ENCODE measurements around the gene RNF111. TPM values are rescaled to one million over a fixed set of nuclear protein-coding genes. Genes with fewer than 3 reads are reported as not detected.

Gene RNF111
- total RNA-seq, 4 donors from 2014 or later, result 16.1 to 93.1 (median 25.3) TPM

- intact Hi-C loops (cut with DNase I; ENCODE audit: low total_unique reads), result no loop called here
- no peak for DNase-seq
- Histone ChIP-seq H3K4me3 (no peak overlapping the region), H3K4me1 (peaks cover 0 to 8% (median 2%) of the 10 kb centered on the region in 4 donors), H3K9me3 (no peaks in the 10 kb centered on the region), H3K36me3 (peaks cover 0 to 12% (median 2%) of the 10 kb centered on the region in 4 donors), H3K27me3 (no peaks in the 10 kb centered on the region), H3K27ac (no peak overlapping the region)
- 75 to 100% methylated on average over 1 to 2 of the region's 2 CpGs for WGBS, 2 donors (ENCODE audit: low coverage in 1 of 2)
- in situ Hi-C loops (cut with MboI; ENCODE audit: low pct_ligation_motif_present in 1 of 4, low pct_unique_long_range_greater_than_20kb in 1 of 4, low sequenced_read_pairs in 3 of 4), result no loop called here
- TF ChIP-seq POLR2AphosphoS5 (IDR thresholded peaks at IDR 0.05), result no peak
- no peak for TF ChIP-seq CTCF (IDR thresholded peaks at IDR 0.05)
- TF ChIP-seq POLR2A (IDR thresholded peaks at IDR 0.05), result no peak
- TF ChIP-seq EP300 (IDR thresholded peaks at IDR 0.05; ENCODE audit: low read depth), result no peak
Observed at GRCh38 chr15:59039225-59039624, 51.8 kb downstream of the RNF111 start.

GRCh38 chr15:59042041-59042440 is 54.6 kb downstream of the RNF111 start:
- TF ChIP-seq CTCF (IDR thresholded peaks at IDR 0.05) (no peak), POLR2AphosphoS5 (IDR thresholded peaks at IDR 0.05) (no peak), EP300 (IDR thresholded peaks at IDR 0.05; ENCODE audit: low read depth) (no peak), POLR2A (IDR thresholded peaks at IDR 0.05) (no peak)
- Histone ChIP-seq H3K27ac (no peak overlapping the region), H3K4me3 (no peak overlapping the region), H3K27me3 (no peaks in the 10 kb centered on the region), H3K9me3 (no peaks in the 10 kb centered on the region), H3K4me1 (peaks cover 0 to 5% (median 0%) of the 10 kb centered on the region in 4 donors), H3K36me3 (peaks cover 0 to 12% (median 2%) of the 10 kb centered on the region in 4 donors)
- in situ Hi-C loops (cut with MboI; ENCODE audit: low pct_ligation_motif_present in 1 of 4, low pct_unique_long_range_greater_than_20kb in 1 of 4, low sequenced_read_pairs in 3 of 4) (no loop called here), intact Hi-C loops (cut with DNase I; ENCODE audit: low total_unique reads) (no loop called here)
- no peak for DNase-seq
- WGBS, 2 donors (ENCODE audit: low coverage in 1 of 2), result 93 to 100% methylated on average over 2 to 6 of the region's 6 CpGs

- intact Hi-C loops (cut with DNase I; ENCODE audit: low total_unique reads), result no loop called here
- no peak overlapping the region for H3K4me3 ChIP-seq
- WGBS, 2 donors (ENCODE audit: low coverage in 1 of 2), result 95 to 97% methylated on average over 3 of the region's 3 CpGs
- H3K27ac ChIP-seq, result no peak overlapping the region
- H3K9me3 ChIP-seq, result no peaks in the 10 kb centered on the region
- no peak for TF ChIP-seq POLR2A (IDR thresholded peaks at IDR 0.05)
- TF ChIP-seq CTCF (IDR thresholded peaks at IDR 0.05), result no peak
- TF ChIP-seq POLR2AphosphoS5 (IDR thresholded peaks at IDR 0.05), result no peak
- TF ChIP-seq EP300 (IDR thresholded peaks at IDR 0.05; ENCODE audit: low read depth), result no peak
- no peaks in the 10 kb centered on the region for H3K27me3 ChIP-seq
- H3K4me1 ChIP-seq, result no peaks in the 10 kb centered on the region
- peaks cover 0 to 16% (median 0%) of the 10 kb centered on the region in 4 donors for H3K36me3 ChIP-seq
- no peak for DNase-seq
- in situ Hi-C loops (cut with MboI; ENCODE audit: low pct_ligation_motif_present in 1 of 4, low pct_unique_long_range_greater_than_20kb in 1 of 4, low sequenced_read_pairs in 3 of 4), result no loop called here
Observed at GRCh38 chr15:59048897-59049296, 61.4 kb downstream of the RNF111 start.

- H3K27ac ChIP-seq, result no peak overlapping the region
- no peak for TF ChIP-seq POLR2A (IDR thresholded peaks at IDR 0.05)
- no peak for TF ChIP-seq POLR2AphosphoS5 (IDR thresholded peaks at IDR 0.05)
- TF ChIP-seq CTCF (IDR thresholded peaks at IDR 0.05), result no peak
- no peak for TF ChIP-seq EP300 (IDR thresholded peaks at IDR 0.05; ENCODE audit: low read depth)
- in situ Hi-C loops (cut with MboI; ENCODE audit: low pct_ligation_motif_present in 1 of 4, low pct_unique_long_range_greater_than_20kb in 1 of 4, low sequenced_read_pairs in 3 of 4), result no loop called here
- intact Hi-C loops (cut with DNase I; ENCODE audit: low total_unique reads), result no loop called here
- H3K4me3 ChIP-seq, result no peak overlapping the region
- no peaks in the 10 kb centered on the region for H3K27me3 ChIP-seq
- no peaks in the 10 kb centered on the region for H3K4me1 ChIP-seq
- peaks cover 0 to 32% (median 5%) of the 10 kb centered on the region in 4 donors for H3K36me3 ChIP-seq
- 62 to 66% methylated on average over 2 of the region's 2 CpGs for WGBS, 2 donors (ENCODE audit: low coverage in 1 of 2)
- no peaks in the 10 kb centered on the region for H3K9me3 ChIP-seq
- no peak for DNase-seq
Observed at GRCh38 chr15:59051873-59052861, 64.7 kb downstream of the RNF111 start.
